HG02884 (cell line): ENCODE measurements around the gene ELMOD3.
"Not testable (repeated sequence)": the region's sequence is repeated elsewhere in the genome, so short reads cannot be mapped to it uniquely, and the experiment has no call there.

Source experiments
- ATAC-seq: cut with Tn5 transposase; IDR thresholded peaks from one replicate; pipeline ENCODE4 v1.9.1; 2021; ENCODE audit warnings: mild to moderate bottlenecking, moderate library complexity; ENCODE audit not compliant: unreplicated experiment

Gene ELMOD3

DNA sequence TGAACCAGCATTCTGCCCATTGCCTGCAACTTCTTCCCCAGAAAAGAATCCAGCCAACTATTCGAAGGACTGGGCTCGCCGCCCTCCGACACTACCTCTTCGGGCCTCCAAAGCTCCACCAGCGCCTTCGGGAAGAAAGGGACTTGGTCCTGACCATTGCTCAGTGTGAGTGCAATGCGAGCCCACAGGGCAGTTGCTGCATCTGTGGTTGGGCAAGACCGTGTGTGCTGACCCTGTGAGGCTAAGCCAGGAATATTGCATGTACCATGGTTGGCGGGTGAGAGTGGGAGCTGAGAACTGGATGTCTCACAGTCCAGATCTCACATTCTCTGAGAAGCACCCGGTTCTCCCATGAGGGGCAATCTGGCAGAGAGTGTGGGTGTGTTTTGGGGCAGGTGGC is 16.5 kb downstream of the ELMOD3 start:
- no peak for ATAC-seq

DNA sequence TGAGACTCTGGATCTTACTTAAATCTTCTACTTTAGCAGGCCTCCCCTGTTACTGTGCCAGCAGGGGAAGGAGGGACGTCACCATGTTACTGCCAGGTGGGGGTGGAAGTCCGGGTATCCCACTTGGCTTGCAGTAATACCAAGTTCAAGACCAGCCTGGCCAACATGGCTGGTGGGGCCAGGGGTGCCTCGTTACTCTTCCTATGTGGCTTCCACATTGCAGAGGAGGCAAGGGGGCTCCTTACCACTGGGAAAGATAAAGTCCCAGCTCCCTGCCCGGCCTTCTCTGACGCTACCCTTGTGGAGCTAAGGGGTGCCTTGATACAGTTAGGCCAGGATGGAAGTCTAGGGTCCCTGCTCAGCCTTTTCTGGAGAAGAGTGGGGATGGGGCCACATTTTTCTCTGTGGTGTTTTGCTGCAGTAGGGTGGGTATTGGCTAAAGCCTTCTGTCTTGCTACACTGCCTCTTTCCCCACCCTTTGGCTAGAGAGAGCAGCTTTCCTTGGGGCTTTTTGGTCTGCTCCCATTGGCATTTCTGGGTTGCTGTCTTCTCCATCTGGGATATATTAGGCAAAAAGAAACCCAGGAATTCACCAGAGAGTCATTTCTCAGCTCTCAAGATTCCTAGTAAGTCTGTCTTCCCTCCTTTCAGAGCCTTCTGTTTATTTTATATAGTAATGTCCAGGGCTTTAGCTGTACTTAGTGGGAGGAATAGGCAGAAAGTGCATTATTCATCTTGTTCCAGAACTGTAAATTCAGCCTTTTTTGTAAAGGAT is 21.9 kb downstream of the ELMOD3 start:
- no peak for ATAC-seq

DNA sequence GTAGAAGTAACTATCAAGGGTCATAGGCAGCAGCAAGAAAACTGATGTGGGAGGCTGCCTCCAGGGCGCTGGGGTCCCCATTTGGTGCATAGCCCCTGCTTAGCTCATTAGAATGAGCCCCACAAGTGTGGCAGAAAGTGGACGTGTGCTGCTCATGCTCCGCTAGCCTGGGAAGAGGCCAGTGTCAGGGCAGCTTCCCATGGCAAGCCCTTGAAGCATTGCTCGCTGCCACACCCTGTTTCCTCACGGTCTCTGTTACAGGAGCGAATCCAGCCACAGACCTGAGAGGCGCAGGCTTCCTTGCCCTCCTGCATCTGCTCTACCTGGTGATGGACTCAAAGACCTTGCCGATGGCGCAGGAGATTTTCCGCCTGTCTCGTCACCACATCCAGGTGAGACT is 22.5 kb downstream of the ELMOD3 start:
- no peak for ATAC-seq

DNA sequence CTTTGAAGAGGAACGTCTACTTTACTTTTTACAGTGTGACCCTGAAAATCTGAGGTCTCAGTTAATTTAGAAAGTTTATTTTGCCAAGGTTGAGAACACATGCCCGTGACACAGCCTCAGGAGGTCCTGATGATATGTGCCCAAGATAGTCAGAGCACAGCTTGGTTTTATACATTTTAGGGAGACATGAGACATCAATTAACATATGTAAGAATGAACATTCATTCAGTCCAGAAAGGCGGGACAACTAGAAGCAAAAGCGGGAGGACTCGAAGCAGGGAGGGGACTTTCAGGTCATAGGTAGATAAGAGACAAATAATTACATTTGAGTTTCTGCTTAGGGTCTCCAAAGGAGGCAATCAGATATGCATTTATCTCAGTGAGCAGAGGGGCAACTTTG is 23.7 kb downstream of the ELMOD3 start:
- no peak for ATAC-seq

DNA sequence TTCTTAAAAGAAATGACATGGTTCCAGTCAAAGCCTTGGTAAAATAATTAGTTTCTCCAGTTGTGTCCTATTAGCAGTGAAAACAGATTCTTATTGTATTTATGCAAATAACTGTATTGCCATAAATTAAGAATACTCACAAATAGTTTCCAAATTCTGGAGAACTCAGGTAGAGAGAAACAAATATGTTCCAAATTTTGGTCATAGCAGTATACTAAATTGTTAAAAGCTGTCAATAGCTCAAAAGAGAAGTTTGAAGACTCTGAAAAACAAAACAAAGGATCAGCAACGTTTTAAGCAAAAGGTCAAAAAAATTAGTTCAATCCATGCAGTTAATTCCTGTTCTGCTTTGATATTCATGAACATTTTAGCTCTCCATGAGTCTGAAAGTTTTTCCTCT is 25.5 kb downstream of the ELMOD3 start:
- no peak for ATAC-seq

DNA sequence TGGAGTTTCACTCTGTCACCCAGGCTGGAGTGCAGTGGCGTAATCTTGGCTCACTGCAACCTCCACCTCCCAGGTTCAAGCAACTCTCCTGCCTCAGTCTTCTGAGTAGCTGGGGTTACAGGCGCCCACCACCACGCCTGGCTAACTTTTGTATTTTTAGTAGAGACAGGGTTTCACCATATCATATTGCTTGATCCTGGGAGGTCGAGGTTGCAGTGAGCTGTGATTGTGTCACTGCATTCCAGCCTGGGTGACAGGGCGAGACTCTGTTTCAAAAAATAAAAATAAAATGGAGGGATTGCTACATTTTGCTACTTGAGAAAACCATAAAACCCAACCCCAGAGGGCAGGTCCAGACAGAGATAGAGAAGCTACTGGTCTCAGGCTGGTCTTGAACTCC is 28.6 kb downstream of the ELMOD3 start:
- not testable (repeated sequence) for ATAC-seq

DNA sequence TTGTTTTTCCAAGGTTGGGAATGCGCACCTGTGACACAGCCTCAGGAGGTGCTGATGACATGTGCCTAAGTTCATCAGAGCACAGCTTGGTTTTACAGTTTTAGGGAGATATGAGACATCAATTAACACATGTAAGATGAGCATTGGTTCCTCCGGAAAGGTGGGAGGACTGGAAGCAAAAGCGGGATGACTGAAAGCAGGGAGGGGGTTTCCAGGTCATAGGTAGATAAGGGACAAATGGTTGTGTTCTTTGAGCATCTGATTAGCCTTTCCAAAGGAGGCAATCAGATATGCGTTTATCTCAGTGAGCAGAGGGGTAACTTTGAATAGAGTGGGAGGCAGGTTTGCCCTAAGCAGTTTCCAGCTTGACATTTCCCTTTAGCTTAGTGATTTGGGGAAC is 29.3 kb downstream of the ELMOD3 start:
- ATAC-seq = no peak

DNA sequence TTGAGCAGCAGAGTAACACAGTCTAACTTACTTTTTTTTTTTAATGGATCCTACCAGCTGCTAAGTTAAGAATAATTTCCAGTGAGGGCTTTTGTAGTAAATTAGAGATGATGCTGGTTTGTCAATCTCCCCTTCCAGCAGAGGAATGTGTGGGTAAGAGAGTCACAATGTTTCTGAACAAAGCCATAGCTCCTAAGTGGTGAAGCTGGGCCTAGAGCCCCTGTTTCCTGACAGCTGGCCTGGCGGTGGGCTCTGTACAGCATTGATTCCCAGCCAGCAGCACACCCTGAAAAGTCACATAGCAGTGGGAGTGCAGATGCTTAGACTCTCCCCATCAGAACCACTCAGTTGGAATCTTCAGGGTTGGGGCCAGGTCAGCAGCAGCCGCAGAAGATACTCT is 31.2 kb downstream of the ELMOD3 start:
- no peak for ATAC-seq

DNA sequence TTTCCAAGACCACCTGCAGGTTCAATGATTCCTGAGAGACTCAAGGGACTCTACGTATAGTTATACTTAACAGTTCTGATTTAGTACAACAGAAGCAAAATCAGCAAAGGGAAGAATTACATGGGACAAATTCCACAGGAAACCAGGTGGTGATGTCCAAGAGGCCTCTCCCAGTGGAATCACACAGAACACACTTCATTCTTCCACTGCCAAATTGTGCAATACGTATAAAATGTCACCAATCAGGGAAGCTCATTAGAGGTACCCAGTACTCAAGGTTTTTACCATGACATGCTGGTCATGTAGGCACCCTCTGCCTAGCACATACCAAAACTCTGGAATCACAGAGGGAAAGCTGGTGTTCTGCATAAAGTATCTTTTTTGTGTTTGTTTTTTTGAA is 33.2 kb downstream of the ELMOD3 start:
- no peak for ATAC-seq

DNA sequence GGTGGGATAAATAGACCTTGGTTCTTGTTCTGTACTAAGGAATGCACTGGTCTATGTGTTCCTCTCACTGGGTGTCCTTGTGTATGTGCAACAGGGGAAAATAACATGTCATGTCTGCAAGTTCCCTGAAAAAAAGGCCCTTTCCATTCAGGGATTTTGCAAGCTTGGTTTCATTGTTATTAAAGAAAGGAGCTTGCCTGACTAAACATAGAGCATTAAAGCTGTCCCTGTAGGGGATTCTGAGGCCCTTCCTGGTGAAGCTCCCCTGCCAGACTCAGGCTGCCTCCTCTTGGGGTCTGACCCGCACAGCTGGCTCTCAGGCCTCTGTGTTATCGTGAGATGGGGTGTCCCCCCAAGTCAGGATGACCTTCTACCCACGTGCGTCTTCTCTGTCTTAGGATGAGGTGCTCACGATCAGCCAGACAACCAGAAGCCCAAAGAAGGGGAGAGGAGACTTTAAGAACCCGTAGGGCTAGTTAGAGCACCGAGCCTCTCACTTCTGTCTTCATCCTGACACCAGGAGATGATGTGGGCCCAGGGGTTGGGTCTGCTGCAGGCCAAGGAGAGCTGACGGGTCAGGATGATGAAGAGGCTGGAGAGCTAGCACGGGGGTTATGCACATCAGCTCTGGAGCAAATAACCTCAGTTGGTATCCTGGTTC is 34.4 kb downstream of the ELMOD3 start:
- no peak for ATAC-seq

DNA sequence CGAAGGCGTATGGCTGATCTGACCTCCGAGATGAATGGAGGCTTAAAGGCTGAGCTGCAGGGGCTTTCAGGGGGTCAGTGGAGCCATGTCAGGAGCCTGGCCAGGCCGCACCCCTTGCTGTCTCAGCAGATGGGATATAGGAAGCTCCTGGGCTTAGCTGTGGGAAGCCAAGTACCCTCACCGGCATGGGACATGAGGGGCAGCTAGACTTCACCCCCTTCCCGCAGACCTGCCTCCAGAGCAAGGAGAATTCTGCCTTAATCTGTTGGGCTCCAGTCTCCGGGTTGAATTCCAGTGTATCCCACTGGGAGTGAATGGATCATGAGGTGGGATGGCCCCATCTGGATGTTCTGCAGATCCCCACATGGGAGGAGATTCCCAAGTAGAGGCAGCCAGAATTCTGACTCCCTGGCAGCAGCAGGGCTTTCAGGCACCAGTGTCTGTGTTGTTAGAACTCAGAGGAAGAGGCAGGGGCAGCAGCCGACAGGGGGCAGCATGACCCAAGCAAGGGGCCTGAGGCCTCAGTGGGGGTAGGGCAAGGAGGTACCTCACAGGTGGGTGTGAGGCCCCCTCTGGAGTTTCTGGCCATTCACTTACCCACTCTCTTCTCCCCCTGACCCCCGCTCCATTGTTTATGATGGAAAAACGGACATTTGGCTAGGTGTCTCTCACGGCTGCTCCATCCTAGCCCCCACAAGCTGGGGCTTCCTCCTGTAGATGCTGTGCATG is 36.5 kb downstream of the ELMOD3 start:
- no peak for ATAC-seq

DNA sequence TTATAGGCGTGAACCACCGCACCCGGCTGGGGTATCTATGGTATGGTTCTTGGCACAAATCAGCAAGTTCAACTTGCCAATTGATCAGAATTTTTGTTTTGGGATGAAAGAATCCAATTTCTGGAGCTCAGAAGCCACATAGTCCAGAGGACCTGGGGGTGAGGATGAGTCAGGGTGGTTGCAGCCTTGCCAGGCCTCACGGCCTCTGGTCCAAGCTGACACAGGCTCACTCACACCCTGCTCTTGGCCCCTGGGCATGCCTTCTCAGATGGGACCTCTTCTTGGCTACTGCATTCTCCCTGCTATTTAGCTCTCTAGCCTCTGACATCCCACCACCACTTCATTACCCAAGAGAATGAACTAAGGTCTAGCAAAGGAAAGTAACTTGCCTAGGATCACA is 39.3 kb downstream of the ELMOD3 start:
- no peak for ATAC-seq

DNA sequence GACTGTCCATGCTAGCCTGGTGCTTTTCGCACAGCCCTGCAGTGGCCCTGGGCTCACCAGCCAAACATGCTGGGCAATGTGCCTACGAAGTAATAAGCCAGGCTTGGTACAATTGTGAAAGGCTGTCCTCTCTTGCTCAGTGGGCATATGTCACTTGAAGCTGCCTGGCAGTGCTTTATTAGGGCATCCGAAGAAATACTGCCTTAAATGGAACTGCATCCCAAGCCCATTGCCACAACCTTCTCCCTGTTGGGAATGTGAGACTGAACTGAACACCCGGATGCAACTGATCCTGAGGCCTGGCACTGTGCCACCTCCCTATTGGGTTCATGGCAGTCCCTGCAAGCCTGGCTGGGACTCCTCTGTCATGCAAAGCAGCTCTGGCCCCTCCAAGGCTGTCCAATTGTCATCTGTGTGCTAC is 39.7 kb downstream of the ELMOD3 start:
- ATAC-seq = no peak

DNA sequence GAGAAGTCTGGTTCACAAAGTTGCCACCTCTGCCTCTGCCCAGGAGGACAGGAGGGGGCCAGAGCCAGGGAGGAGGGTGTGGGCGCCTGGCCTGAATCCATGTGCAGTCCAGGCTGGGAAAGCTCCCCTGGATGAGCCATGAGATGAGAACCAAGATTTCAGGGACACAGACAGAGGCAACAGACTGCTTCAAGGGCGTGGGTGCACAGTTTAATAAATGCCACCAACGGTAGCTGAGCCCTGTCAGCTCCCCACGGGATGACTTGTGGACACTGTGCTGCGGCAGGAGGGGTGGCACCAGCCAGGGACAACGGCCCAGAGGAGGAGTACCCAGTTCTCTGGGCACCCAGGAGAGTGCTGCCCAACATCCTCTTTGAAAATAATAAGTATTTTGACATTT is 40.4 kb downstream of the ELMOD3 start:
- no peak for ATAC-seq

DNA sequence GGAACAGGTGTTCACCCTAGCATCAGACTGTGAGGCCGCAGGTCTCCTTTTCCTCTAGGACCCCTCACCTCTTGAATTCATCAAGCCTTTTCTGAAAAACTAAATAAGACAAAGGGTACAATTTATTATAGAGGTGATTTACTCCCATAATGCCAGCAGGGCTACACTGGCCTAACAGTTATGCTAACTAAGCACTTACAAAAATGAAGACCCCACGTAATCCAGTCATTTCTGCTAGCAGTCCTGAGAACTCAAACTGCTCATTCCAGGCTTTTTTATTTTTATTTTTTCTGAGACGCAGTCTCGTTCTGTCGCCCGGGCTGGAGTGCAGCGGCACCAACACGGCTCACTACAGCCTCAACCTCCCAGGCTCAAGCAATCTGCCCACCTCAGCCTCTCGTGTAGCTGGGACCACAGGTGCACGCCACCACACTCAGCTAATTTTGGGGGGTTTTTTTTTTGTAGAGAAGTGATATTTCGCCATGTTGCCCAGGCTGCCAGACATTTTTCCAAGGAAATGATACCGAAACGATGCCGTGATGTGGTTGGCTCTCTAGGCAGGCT is 41.4 kb downstream of the ELMOD3 start:
- ATAC-seq = no peak

DNA sequence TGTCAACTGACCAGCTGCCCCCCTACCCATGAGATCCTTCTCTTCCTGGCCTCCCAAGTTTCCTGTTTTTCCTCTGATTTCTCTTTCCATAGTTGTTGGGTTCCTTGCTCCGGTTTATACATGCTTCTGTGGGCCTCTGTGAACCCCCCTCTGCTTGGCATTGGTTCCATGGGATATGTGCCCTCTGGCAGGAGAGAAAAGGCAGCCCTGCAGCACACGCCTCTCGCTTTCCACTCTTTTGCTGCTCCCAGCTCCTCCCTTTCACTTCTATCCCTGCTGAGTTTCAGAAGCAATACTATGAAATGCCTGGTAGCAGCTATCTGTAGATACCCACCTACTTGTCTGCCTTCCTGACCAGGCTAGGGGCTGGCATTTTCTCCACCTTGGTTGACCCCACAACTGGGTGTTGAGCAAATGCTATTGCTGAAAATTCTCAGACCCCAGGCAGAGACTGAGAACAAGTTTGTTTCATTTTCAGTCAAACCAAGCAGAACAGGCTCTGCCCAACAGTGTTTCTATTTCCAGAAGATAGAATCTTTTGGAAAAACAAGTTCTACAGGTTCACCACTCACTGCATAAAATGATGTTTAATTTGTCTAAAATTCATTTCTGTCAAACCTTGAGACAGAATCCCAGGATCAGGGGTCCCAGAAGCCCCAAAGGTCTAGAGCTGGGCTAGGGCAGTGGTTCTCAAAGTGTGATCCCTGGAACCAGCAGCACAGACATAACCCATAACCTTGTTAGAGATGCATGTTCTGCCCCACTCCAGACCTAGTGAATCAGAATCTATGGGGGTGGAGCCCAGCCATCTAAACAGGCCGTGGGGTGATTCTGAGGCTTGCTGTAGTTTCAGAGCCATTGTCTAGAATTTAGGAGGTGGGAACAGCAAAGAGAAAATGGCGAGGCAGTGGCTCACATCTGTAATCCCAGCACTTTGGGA is 42.2 kb downstream of the ELMOD3 start:
- no peak for ATAC-seq

DNA sequence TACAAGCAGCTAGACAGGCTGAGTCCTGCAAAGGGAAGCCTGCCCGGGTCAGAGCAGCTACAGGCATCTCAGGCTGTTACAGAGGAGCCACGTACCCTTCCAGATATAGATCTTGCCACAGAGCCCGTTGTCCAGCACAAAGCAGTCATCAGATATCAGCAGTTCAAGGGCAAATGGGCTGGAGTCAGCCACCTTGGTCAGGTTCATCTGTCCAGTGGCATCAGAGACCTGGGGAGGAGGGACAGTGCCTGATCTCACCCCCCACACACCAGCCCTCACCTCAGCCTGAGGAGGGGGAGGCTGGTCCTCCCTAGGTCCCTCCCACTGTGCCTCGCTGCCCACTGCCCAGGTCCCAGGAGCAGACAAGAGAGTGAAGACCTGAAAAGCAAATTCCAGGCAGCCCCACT is 43.4 kb downstream of the ELMOD3 start:
- ATAC-seq = no peak

DNA sequence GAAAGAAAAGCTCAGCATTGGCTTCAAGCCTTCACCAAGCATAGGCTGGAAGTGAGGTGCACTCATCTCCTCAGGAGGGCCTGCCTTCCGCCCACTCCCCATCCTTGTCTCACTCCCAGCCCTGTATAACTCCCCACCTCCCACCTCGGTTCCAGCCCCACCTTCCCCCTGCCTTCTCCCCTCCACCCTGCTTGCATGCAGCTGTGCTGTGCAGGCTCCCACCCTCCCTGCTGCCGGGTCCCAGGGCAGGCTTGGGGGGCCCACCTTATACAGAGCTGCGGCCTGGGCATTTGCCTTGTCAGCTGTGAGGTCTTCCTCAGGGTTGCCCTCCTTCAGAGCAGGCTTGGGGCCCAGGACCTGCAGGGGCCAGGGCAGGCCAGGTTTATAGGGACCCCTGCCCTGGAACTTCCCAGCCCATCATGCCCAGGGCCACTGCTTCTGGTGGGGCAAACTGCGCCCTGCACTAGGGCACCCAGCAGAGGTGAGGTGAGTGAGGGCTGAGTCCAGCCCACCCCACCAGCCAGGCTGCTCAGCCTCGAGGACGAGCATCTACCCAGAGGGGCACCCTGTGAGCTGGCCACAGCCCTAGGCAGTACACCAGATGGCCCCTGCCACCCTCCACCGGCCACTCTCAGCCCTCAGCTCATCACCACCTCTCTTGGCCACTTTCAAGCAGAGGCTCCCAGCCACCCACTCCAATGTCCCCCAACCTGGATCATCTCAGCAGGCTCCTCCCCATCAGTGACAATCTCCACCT is 44.0 kb downstream of the ELMOD3 start:
- no peak for ATAC-seq

DNA sequence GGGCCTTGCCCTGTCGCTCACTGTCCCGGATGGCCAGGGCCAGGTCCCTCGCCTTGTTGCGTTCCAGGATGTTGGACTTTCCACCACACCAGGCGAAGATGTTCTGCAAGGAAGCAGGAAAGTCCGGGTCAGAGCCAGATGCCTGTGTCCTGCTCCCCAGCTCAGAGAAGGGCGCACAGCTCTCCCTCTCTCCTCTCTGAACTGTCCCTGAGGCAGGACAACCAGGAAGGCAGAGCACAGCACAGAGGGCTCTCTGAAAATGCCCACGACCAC is 44.5 kb downstream of the ELMOD3 start:
- no peak for ATAC-seq

DNA sequence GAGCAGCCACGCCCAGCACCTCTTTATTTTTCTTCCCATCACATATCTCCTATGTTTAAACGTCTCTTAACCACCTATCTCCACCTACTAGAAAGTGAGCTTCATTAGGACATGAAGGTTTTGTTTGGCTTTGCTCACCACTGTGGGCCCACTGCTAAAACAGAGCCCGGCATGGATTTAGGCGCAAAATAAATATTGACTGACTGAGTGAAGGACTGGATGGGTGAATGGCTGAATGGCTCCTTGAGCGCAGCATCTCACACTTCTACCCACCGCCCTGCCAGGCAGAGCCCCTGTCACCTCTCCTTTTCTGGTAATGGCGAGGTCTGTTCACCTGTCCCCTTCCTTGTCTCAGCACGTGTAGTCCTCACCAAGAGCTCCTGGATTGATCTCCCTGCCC is 45.5 kb downstream of the ELMOD3 start:
- ATAC-seq = no peak
